Measurements from ENCODE around the gene ECT2. TPM values are rescaled to one million over a fixed set of nuclear protein-coding genes. Genes with fewer than 3 reads are reported as not detected.

Gene ECT2
- total RNA-seq, 2 experiments from 2014 or later: 51.5 to 66.1 TPM

GRCh38 chr3:172853921-172854666, 103.6 kb downstream of the ECT2 start:
- H3K36me3 ChIP-seq (ENCODE audit: insufficient read depth, low read length): no peaks in the 10 kb centered on the region
- no peak overlapping the region for H3K4me2 ChIP-seq (ENCODE audit: low read length)
- no peak overlapping the region for H3K27ac ChIP-seq (ENCODE audit: low read depth, low read length, poor library complexity, severe bottlenecking)
- no peak overlapping the region for H2AFZ ChIP-seq (ENCODE audit: low read length)
- H3K4me1 ChIP-seq (ENCODE audit: insufficient read depth, low read length, poor library complexity, severe bottlenecking): no peaks in the 10 kb centered on the region
- no peak for DNase-seq (ENCODE audit: low spot score)
- H3K9me2 ChIP-seq (ENCODE audit: insufficient read depth, low read length): no peaks in the 10 kb centered on the region
- BruUV-seq (replicated peaks): no TSS peak
- intact Hi-C loops (cut with micrococcal nuclease; ENCODE audit: unreplicated experiment): no loop called here
- TF ChIP-seq EZH2phosphoT487 (IDR thresholded peaks at IDR 0.05; ENCODE audit: borderline replicate concordance, low read depth, low read length) (no peak), CTCF (conservative IDR thresholded peaks at IDR 0.05; ENCODE audit: low read length) (no peak)
- POLR2A ChIA-PET: interaction anchor here (0.7 kb wide), 1 partner anchor 28 kb away, joined by 3 read pairs; no protein-coding TSS in a partner anchor
- H3K9me3 ChIP-seq (ENCODE audit: low read length): no peaks in the 10 kb centered on the region
- H4K20me1 ChIP-seq (ENCODE audit: insufficient read depth, low read length): no peaks in the 10 kb centered on the region
- CTCF ChIA-PET (ENCODE audit: unreplicated experiment): no interaction called here
- H3K4me3 ChIP-seq (ENCODE audit: low read depth, low read length, poor library complexity, severe bottlenecking): no peak overlapping the region
- H3K79me2 ChIP-seq (ENCODE audit: insufficient read depth, low read depth, low read length): no peaks in the 10 kb centered on the region

- DNase-seq (ENCODE audit: low spot score): no peak
- CTCF ChIA-PET (ENCODE audit: unreplicated experiment): no interaction called here
- no peaks in the 10 kb centered on the region for H3K36me3 ChIP-seq (ENCODE audit: insufficient read depth, low read length)
- POLR2A ChIA-PET: interaction anchor here (0.7 kb wide), 1 partner anchor 27 kb away, joined by 3 read pairs; no protein-coding TSS in a partner anchor
- H3K4me2 ChIP-seq (ENCODE audit: low read length): no peak overlapping the region
- H3K27ac ChIP-seq (ENCODE audit: low read depth, low read length, poor library complexity, severe bottlenecking): no peak overlapping the region
- TF ChIP-seq CTCF (conservative IDR thresholded peaks at IDR 0.05; ENCODE audit: low read length) (no peak), EZH2phosphoT487 (IDR thresholded peaks at IDR 0.05; ENCODE audit: borderline replicate concordance, low read depth, low read length) (no peak)
- H3K9me3 ChIP-seq (ENCODE audit: low read length): no peaks in the 10 kb centered on the region
- H3K4me3 ChIP-seq (ENCODE audit: low read depth, low read length, poor library complexity, severe bottlenecking): no peak overlapping the region
- H4K20me1 ChIP-seq (ENCODE audit: insufficient read depth, low read length): no peaks in the 10 kb centered on the region
- no peaks in the 10 kb centered on the region for H3K79me2 ChIP-seq (ENCODE audit: insufficient read depth, low read depth, low read length)
- no peaks in the 10 kb centered on the region for H3K9me2 ChIP-seq (ENCODE audit: insufficient read depth, low read length)
- no peak overlapping the region for H2AFZ ChIP-seq (ENCODE audit: low read length)
- H3K4me1 ChIP-seq (ENCODE audit: insufficient read depth, low read length, poor library complexity, severe bottlenecking): no peaks in the 10 kb centered on the region
- no TSS peak for BruUV-seq (replicated peaks)
- intact Hi-C loops (cut with micrococcal nuclease; ENCODE audit: unreplicated experiment): no loop called here
These were observed 104.5 kb downstream of the ECT2 start for GRCh38 chr3:172855037-172855436.

All from OCI-LY7 (cell line).